H1 (cell line): ENCODE measurements around the gene ABCC11. TPM values are rescaled to one million over a fixed set of nuclear protein-coding genes. Genes with fewer than 3 reads are reported as not detected.

Experiments
- POLR2AphosphoS5 ChIP-seq: IDR thresholded peaks from 2 replicates; pipeline ENCODE4 v1.6.1; 2011; ENCODE audit warnings: low read depth, low read length
- polyA plus RNA-seq, 7 experiments: library from polyadenylated mRNA; depleted of rRNA in 3 of 7; stranded (reverse) in 5 of 7; unstranded in 2 of 7; fragments of >200 nt in 5 of 7; fragments of 200-250 nt in 2 of 7; gene quantifications; 1 replicate in 5 of 7; 2 replicates in 1 of 7; 4 replicates in 1 of 7; pipeline versions ENCODE4 v1.2.1 to v1.2.3, GENCODE V29; 2011 to 2013; ENCODE audit warnings: missing spikeins in 2 of 7, mixed read lengths in 2 of 7
- total RNA-seq: library from RNA; stranded (reverse); fragmentation: NEBNext Ultra II Directional; extraction: Animal tissue kit (Norgen Biotek cat#: 25700); gene quantifications from 2 replicates; pipeline ENCODE4 v1.2.1, GENCODE V29; 2021
- TF ChIP-seq, protein P1 (sequence below): fragments of 300-600 bp; sonication (generic); IDR thresholded peaks from 2 replicates; pipeline ENCODE4 v1.7.1; 2012; ENCODE audit warnings: low read length, moderate library complexity, mild to moderate bottlenecking, inconsistent platforms; ENCODE audit not compliant: insufficient replicate concordance

The ABCC11 gene
- total and polyA plus RNA-seq, 2 of the 8 experiments (the other 6 are each of a cell fraction or from before 2014, with no cell fraction given): 0.06 TPM; not detected in 1

DNA sequence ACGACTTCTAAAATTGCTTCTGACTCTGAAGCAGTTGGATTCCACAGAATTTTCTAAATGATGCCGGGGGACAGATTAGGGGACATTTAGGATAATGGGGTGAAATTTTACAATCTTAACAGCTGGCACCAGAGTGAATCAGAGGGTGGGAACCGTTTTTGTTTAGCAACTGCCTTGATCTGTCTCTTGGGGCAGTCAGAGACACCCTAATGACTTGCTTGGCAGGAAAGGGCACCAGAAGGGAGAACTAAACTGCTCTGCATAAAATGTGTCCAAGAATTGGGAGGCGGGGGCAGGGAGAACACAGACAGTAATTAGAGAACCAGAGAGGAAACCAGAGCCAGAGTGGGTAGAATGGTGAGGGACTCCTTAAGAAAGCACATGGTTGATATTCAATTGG is 85.4 kb downstream of the ABCC11 start (continued):
- TF ChIP-seq, protein P1, sequence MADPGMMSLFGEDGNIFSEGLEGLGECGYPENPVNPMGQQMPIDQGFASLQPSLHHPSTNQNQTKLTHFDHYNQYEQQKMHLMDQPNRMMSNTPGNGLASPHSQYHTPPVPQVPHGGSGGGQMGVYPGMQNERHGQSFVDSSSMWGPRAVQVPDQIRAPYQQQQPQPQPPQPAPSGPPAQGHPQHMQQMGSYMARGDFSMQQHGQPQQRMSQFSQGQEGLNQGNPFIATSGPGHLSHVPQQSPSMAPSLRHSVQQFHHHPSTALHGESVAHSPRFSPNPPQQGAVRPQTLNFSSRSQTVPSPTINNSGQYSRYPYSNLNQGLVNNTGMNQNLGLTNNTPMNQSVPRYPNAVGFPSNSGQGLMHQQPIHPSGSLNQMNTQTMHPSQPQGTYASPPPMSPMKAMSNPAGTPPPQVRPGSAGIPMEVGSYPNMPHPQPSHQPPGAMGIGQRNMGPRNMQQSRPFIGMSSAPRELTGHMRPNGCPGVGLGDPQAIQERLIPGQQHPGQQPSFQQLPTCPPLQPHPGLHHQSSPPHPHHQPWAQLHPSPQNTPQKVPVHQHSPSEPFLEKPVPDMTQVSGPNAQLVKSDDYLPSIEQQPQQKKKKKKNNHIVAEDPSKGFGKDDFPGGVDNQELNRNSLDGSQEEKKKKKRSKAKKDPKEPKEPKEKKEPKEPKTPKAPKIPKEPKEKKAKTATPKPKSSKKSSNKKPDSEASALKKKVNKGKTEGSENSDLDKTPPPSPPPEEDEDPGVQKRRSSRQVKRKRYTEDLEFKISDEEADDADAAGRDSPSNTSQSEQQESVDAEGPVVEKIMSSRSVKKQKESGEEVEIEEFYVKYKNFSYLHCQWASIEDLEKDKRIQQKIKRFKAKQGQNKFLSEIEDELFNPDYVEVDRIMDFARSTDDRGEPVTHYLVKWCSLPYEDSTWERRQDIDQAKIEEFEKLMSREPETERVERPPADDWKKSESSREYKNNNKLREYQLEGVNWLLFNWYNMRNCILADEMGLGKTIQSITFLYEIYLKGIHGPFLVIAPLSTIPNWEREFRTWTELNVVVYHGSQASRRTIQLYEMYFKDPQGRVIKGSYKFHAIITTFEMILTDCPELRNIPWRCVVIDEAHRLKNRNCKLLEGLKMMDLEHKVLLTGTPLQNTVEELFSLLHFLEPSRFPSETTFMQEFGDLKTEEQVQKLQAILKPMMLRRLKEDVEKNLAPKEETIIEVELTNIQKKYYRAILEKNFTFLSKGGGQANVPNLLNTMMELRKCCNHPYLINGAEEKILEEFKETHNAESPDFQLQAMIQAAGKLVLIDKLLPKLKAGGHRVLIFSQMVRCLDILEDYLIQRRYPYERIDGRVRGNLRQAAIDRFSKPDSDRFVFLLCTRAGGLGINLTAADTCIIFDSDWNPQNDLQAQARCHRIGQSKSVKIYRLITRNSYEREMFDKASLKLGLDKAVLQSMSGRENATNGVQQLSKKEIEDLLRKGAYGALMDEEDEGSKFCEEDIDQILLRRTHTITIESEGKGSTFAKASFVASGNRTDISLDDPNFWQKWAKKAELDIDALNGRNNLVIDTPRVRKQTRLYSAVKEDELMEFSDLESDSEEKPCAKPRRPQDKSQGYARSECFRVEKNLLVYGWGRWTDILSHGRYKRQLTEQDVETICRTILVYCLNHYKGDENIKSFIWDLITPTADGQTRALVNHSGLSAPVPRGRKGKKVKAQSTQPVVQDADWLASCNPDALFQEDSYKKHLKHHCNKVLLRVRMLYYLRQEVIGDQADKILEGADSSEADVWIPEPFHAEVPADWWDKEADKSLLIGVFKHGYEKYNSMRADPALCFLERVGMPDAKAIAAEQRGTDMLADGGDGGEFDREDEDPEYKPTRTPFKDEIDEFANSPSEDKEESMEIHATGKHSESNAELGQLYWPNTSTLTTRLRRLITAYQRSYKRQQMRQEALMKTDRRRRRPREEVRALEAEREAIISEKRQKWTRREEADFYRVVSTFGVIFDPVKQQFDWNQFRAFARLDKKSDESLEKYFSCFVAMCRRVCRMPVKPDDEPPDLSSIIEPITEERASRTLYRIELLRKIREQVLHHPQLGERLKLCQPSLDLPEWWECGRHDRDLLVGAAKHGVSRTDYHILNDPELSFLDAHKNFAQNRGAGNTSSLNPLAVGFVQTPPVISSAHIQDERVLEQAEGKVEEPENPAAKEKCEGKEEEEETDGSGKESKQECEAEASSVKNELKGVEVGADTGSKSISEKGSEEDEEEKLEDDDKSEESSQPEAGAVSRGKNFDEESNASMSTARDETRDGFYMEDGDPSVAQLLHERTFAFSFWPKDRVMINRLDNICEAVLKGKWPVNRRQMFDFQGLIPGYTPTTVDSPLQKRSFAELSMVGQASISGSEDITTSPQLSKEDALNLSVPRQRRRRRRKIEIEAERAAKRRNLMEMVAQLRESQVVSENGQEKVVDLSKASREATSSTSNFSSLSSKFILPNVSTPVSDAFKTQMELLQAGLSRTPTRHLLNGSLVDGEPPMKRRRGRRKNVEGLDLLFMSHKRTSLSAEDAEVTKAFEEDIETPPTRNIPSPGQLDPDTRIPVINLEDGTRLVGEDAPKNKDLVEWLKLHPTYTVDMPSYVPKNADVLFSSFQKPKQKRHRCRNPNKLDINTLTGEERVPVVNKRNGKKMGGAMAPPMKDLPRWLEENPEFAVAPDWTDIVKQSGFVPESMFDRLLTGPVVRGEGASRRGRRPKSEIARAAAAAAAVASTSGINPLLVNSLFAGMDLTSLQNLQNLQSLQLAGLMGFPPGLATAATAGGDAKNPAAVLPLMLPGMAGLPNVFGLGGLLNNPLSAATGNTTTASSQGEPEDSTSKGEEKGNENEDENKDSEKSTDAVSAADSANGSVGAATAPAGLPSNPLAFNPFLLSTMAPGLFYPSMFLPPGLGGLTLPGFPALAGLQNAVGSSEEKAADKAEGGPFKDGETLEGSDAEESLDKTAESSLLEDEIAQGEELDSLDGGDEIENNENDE: no peak
- TF ChIP-seq POLR2AphosphoS5: no peak
